HCT116 (cell line): ENCODE results near the gene TMEM47. TPM values are rescaled to one million over a fixed set of nuclear protein-coding genes. Genes with fewer than 3 reads are reported as not detected.

Experiments used
- ATAC-seq: fragments of 200-7000 bp; cut with Tn5 transposase; 2 replicates; pipeline ENCODE4 v1.9.1; 2020; ENCODE audit warnings: mild to moderate bottlenecking, moderate library complexity
- BruUV-seq: library from RNA; stranded (reverse); fragments of 400-500 nt; replicated peaks from 2 replicates; lab custom pipeline; 2021; lab: Mats Ljungman, UMichigan
- CTCF ChIA-PET: fragments of 300-600 bp; sonication (Branson Sonifier 250); formaldehyde crosslinking; loops from one replicate; lab custom pipeline; 2021; ENCODE audit warnings: antibody characterized with exemption; lab: Charles Lee
- POLR2A ChIA-PET: fragments of 300-600, 350-600 bp; sonication (Branson Sonifier 250); formaldehyde crosslinking; loops from one replicate; lab custom pipeline; 2021; ENCODE audit warnings: antibody characterized with exemption; lab: Charles Lee
- RAD21 ChIA-PET, 2 experiments: fragments of 300-600 bp; sonication (Branson Sonifier 250); formaldehyde crosslinking; loops; one replicate each; lab custom pipeline; 2023; ENCODE audit warnings: low total read pairs in 2 of 2; ENCODE audit not compliant: uncharacterized antibody in 2 of 2, unreplicated experiment in 2 of 2, low non-redundant PET in 1 of 2; lab: Charles Lee
- DNase-seq: peaks from one replicate; pipeline ENCODE4 v3.0.0-alpha.2; 2010; ENCODE audit warnings: low read depth, low spot score
- H2AFZ ChIP-seq: fragments of 200-600 bp; shearing (Covaris generic), sonication (generic); 2 replicates; pipeline ENCODE4 v1.6.1; 2017; ENCODE audit warnings: low read depth, mixed run types, mixed read lengths, antibody characterized with exemption, low read length; ENCODE audit not compliant: poor library complexity, severe bottlenecking
- H3K27ac ChIP-seq: 2 replicates; pipeline ENCODE4 v1.5.1; 2012; ENCODE audit warnings: low read depth, low read length
- H3K27me3 ChIP-seq: fragments of 200-600 bp; sonication (generic); 2 replicates; pipeline ENCODE4 v1.6.1; 2016; ENCODE audit warnings: mixed run types, low read length, mixed read lengths; ENCODE audit not compliant: insufficient read depth
- H3K36me3 ChIP-seq, 2 experiments: fragments of 200-500 bp in 1 of 2; fragments of 200-600 bp in 1 of 2; sonication (Bioruptor generic) in 1 of 2; sonication (generic) in 1 of 2; 2 replicates each; pipeline versions ENCODE4 v1.5.1 to v1.6.1; 2014 to 2016; ENCODE audit warnings: low read length in 2 of 2, inconsistent platforms in 1 of 2, mixed read lengths in 1 of 2, mixed run types in 1 of 2; ENCODE audit not compliant: insufficient read depth in 2 of 2, control insufficient read depth in 1 of 2
- H3K4me1 ChIP-seq, 2 experiments: fragments of 200-600 bp in 1 of 2; sonication (generic) in 1 of 2; 2 replicates each; pipeline versions ENCODE4 v1.5.1 to v1.6.1; 2012 to 2017; ENCODE audit warnings: low read length in 2 of 2, inconsistent platforms in 1 of 2, mild to moderate bottlenecking in 1 of 2, mixed read lengths in 1 of 2, mixed run types in 1 of 2, moderate library complexity in 1 of 2; ENCODE audit not compliant: insufficient read depth in 2 of 2, control insufficient read depth in 1 of 2
- H3K4me2 ChIP-seq: fragments of 200-600 bp; sonication (generic); 2 replicates; pipeline ENCODE4 v1.6.1; 2017; ENCODE audit warnings: mixed run types, low read length, mixed read lengths
- H3K4me3 ChIP-seq, 2 experiments: fragments of 200-600 bp in 1 of 2; sonication (generic) in 1 of 2; replicated peaks in 1 of 2; 2 replicates each; pipeline ENCODE4 v1.5.1; 2011 to 2016; ENCODE audit warnings: low read length in 2 of 2, control low read depth in 1 of 2, low read depth in 1 of 2, mild to moderate bottlenecking in 1 of 2, mixed read lengths in 1 of 2, mixed run types in 1 of 2
- H3K79me2 ChIP-seq: fragments of 200-600 bp; sonication (generic); 2 replicates; pipeline ENCODE4 v1.6.1; 2017; ENCODE audit warnings: mild to moderate bottlenecking, mixed run types, low read length, moderate library complexity, mixed read lengths; ENCODE audit not compliant: insufficient read depth
- H3K9ac ChIP-seq: fragments of 200-600 bp; sonication (generic); 2 replicates; pipeline ENCODE4 v1.6.1; 2016; ENCODE audit warnings: low read length, mixed read lengths
- H3K9me2 ChIP-seq: fragments of 200-600 bp; sonication (generic), shearing (Covaris generic); 2 replicates; pipeline ENCODE4 v1.6.1; 2017; ENCODE audit warnings: mixed run types, mild to moderate bottlenecking, moderate library complexity; ENCODE audit not compliant: insufficient read depth
- H3K9me3 ChIP-seq, 2 experiments: fragments of 200-500 bp in 1 of 2; fragments of 200-600 bp in 1 of 2; sonication (Bioruptor generic) in 1 of 2; sonication (generic) in 1 of 2; 2 replicates each; pipeline ENCODE4 v1.6.1; 2014 to 2017; ENCODE audit warnings: low read length in 2 of 2, mixed read lengths in 2 of 2, inconsistent platforms in 1 of 2, low read depth in 1 of 2, mild to moderate bottlenecking in 1 of 2, mixed run types in 1 of 2, moderate library complexity in 1 of 2; ENCODE audit not compliant: control insufficient read depth in 1 of 2, insufficient read depth in 1 of 2
- H4K20me1 ChIP-seq: fragments of 200-600 bp; sonication (generic), shearing (Covaris generic); 2 replicates; pipeline ENCODE4 v1.6.1; 2017; ENCODE audit warnings: mixed run types, mild to moderate bottlenecking, moderate library complexity; ENCODE audit not compliant: insufficient read depth
- CBX3 ChIP-seq: IDR thresholded peaks from 2 replicates; pipeline ENCODE4 v1.6.1; 2012; ENCODE audit warnings: low read depth
- CEBPB ChIP-seq: IDR thresholded peaks from 2 replicates; pipeline ENCODE4 v1.6.1; 2012; ENCODE audit warnings: low read depth
- CTCF ChIP-seq, 3 experiments: fragments of 200-600 bp in 1 of 3; sonication (generic) in 1 of 3; IDR thresholded peaks in 2 of 3; conservative IDR thresholded peaks in 1 of 3; 2 replicates each; pipeline ENCODE4 v1.5.1; 2012 to 2017; ENCODE audit warnings: low read depth in 2 of 3, low read length in 2 of 3, antibody characterized with exemption in 1 of 3, borderline replicate concordance in 1 of 3, control low read depth in 1 of 3, mild to moderate bottlenecking in 1 of 3, mixed read lengths in 1 of 3, mixed run types in 1 of 3, moderate library complexity in 1 of 3; ENCODE audit not compliant: insufficient read depth in 1 of 3
- ELF1 ChIP-seq: IDR thresholded peaks from 2 replicates; pipeline ENCODE4 v1.6.1; 2012; ENCODE audit warnings: low read depth, borderline replicate concordance
- EZH2phosphoT487 ChIP-seq: fragments of 200-600 bp; IDR thresholded peaks from 2 replicates; pipeline ENCODE4 v1.6.1; 2018; ENCODE audit warnings: antibody characterized with exemption, borderline replicate concordance
- FOSL1 ChIP-seq: IDR thresholded peaks from 2 replicates; pipeline ENCODE4 v1.6.1; 2012; ENCODE audit warnings: low read depth
- POLR2AphosphoS5 ChIP-seq: IDR thresholded peaks from 2 replicates; pipeline ENCODE4 v1.6.1; 2011; ENCODE audit warnings: mild to moderate bottlenecking, low read depth, low read length, moderate library complexity
- SRF ChIP-seq: IDR thresholded peaks from 2 replicates; pipeline ENCODE4 v1.6.1; 2012; ENCODE audit warnings: low read depth
- YY1 ChIP-seq: IDR thresholded peaks from 2 replicates; pipeline ENCODE4 v1.6.1; 2011; ENCODE audit warnings: low read length, low read depth, moderate library complexity, mild to moderate bottlenecking; ENCODE audit not compliant: insufficient replicate concordance; ENCODE audit errors: extremely low read depth
- ZFX ChIP-seq: fragments of 450-650 bp; IDR thresholded peaks from 2 replicates; pipeline ENCODE4 v1.6.1; 2017
- intact Hi-C: fragments of 100-400 bp; cut with micrococcal nuclease; formaldehyde crosslinking; loops from 2 replicates; pipeline ENCODE4 v1.10.0; 2022
- total RNA-seq: library from RNA; stranded (reverse); gene quantifications from one replicate; pipeline ENCODE4 v1.2.1, GENCODE V29; 2021; ENCODE audit not compliant: unreplicated experiment

TMEM47 gene
- total RNA-seq, 1 experiment from 2014 or later = 0.10 TPM

- RAD21 ChIA-PET = no interaction called here
Measured at GRCh38 chrX:34624416-34624815, 32.7 kb downstream of the TMEM47 start.

More at GRCh38 chrX:34624416-34624815, 32.7 kb downstream of the TMEM47 start:
- Histone ChIP-seq H3K4me2 (no peak overlapping the region), H3K9me2 (no peaks in the 10 kb centered on the region), H3K4me3 (no peak overlapping the region), H3K36me3 (no peaks in the 10 kb centered on the region), H3K79me2 (no peaks in the 10 kb centered on the region), H2AFZ (no peak overlapping the region), H3K9me3 (peaks cover 0 to 4% of the 10 kb centered on the region in 2 experiments; a peak in 1 of 4 replicates), H3K27ac (no peak overlapping the region), H3K9ac (no peak overlapping the region), H4K20me1 (no peaks in the 10 kb centered on the region), H3K4me1 (no peaks in the 10 kb centered on the region), H3K27me3 (no peaks in the 10 kb centered on the region)
- no peak for DNase-seq
- CTCF ChIA-PET = no interaction called here
- no TSS peak for BruUV-seq
- ATAC-seq = no peak
- POLR2A ChIA-PET = no interaction called here
- intact Hi-C loops = no loop called here
- TF ChIP-seq CBX3 (no peak), CTCF (IDR thresholded peaks at IDR 0.05 in 2 of 3, conservative IDR thresholded peaks at IDR 0.05 in 1 of 3; ENCODE audit: borderline replicate concordance in 1 of 3, insufficient read depth in 1 of 3, low read depth in 2 of 3, low read length in 2 of 3) (no peak), CEBPB (no peak), EZH2phosphoT487 (no peak), POLR2AphosphoS5 (no peak), ZFX (no peak), SRF (no peak), YY1 (no peak), FOSL1 (no peak), ELF1 (no peak)
